IPS-18a (cell line): ENCODE results near the gene BLTP3A.
"Not testable (repeated sequence)": the region's sequence is repeated elsewhere in the genome, so short reads cannot be mapped to it uniquely, and the experiment has no call there.

ENCODE experiments used
- H3K27ac ChIP-seq: one replicate; pipeline ENCODE4 v1.5.1; 2013; ENCODE audit warnings: low read length
- H3K27me3 ChIP-seq: one replicate; pipeline ENCODE4 v1.6.1; 2013; ENCODE audit warnings: mild to moderate bottlenecking, low read length; ENCODE audit not compliant: control insufficient read depth, insufficient read depth
- H3K36me3 ChIP-seq: one replicate; pipeline ENCODE4 v1.6.1; 2013; ENCODE audit warnings: low read depth, low read length; ENCODE audit not compliant: control insufficient read depth
- H3K4me1 ChIP-seq: one replicate; pipeline ENCODE4 v1.6.1; 2013; ENCODE audit warnings: low read depth, low read length; ENCODE audit not compliant: control insufficient read depth
- H3K4me3 ChIP-seq: one replicate; pipeline ENCODE4 v1.5.1; 2013; ENCODE audit warnings: low read length
- H3K9ac ChIP-seq: one replicate; pipeline ENCODE4 v1.6.1; 2013; ENCODE audit warnings: mild to moderate bottlenecking, low read length, moderate library complexity
- H3K9me3 ChIP-seq: one replicate; pipeline ENCODE4 v1.6.1; 2013; ENCODE audit warnings: low read depth, low read length; ENCODE audit not compliant: control insufficient read depth

The BLTP3A gene

DNA sequence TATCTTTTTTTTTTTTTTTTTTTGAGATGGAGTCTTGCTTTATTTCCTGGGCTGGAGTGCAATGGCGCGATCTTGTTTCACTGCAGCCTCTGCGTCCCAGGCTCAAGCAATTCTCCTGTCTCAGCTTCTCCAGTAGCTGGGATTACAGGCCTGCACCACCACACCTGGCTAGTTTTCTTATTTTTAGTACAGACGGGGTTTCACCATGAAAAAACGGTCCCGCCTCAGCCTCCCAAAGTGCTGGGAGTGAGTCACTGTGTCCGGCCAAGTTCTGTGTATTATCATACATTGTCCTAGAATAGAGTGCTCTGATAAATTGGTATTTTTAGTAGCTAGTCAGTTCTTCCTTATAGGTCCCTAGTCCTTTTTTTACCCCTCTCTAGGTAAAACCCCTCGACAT lies 31.8 kb upstream of the BLTP3A start:
- Histone ChIP-seq H3K9me3 (no peaks in the 10 kb centered on the region), H3K9ac (no peak overlapping the region), H3K27ac (no peak overlapping the region), H3K27me3 (no peaks in the 10 kb centered on the region), H3K4me3 (no peak overlapping the region), H3K4me1 (no peaks in the 10 kb centered on the region), H3K36me3 (peaks cover 22% of the 10 kb centered on the region)

DNA sequence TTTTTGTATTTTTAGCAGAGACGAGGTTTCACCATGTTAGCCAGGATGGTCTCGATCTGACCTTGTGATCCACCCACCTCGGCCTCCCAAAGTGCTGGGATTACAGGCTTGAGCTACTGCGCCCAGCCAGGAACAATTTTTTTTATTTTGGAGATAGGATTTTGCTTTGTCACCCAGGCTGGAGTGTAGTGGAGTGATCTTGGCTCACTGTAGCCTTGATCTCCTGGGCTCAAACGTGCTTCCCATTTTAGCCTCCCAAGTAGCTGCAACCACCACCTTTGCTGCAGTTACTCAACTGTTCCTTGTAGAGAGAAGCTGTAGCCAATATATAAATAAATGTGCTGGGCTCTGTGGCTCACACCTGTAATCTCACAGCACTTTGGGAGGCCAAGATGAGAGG lies 30.2 kb upstream of the BLTP3A start:
- peaks cover 35% of the 10 kb centered on the region for H3K36me3 ChIP-seq
- H3K27me3 ChIP-seq, H3K9ac ChIP-seq, H3K9me3 ChIP-seq, H3K4me3 ChIP-seq, H3K27ac ChIP-seq, H3K4me1 ChIP-seq: not testable (repeated sequence)

DNA sequence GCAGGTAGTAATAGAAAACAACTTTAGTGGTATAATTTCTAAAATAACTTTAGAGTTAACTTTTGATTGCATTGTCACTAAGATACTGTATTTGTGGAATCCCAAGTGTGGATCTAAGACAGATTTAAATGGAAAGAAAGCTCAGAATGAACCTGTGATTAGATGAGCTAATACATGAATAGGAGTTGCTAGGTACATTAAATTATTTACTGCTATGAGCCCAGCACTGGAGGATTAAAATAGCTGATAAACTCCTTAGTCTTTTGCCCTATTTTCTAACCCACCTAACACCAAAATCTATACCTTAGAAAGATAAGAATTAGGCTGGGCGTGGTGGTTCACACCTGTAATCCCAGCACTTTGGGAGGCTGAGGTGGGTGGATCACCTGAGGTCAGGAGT lies 23.7 kb upstream of the BLTP3A start:
- Histone ChIP-seq H3K9ac (no peak overlapping the region), H3K9me3 (no peaks in the 10 kb centered on the region), H3K27me3 (no peaks in the 10 kb centered on the region), H3K4me3 (no peak overlapping the region), H3K27ac (no peak overlapping the region), H3K4me1 (no peaks in the 10 kb centered on the region), H3K36me3 (peaks cover 78% of the 10 kb centered on the region)

DNA sequence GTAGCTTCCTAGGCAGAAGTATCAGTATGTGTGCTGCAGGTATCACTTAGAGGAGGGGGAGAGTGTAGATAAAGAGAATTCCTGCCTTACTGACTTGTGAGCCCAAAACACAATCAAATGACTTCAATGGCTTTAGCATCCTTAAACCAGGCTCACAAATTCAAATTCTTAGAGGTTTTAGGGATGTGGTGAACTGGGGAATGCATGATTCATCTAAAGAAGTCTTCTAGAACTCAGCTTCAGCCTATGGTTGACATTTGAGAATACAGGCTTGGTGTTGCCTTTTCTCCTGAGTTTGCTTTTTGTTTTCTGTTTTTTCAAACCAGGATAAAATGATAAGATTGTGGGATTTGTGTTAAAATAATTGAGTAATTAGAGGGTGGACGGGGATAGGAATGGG lies 20.2 kb upstream of the BLTP3A start:
- no peaks in the 10 kb centered on the region for H3K4me1 ChIP-seq
- no peak overlapping the region for H3K9ac ChIP-seq
- peaks cover 75% of the 10 kb centered on the region for H3K36me3 ChIP-seq
- no peak overlapping the region for H3K27ac ChIP-seq
- H3K4me3 ChIP-seq = no peak overlapping the region
- H3K9me3 ChIP-seq = no peaks in the 10 kb centered on the region
- no peaks in the 10 kb centered on the region for H3K27me3 ChIP-seq

DNA sequence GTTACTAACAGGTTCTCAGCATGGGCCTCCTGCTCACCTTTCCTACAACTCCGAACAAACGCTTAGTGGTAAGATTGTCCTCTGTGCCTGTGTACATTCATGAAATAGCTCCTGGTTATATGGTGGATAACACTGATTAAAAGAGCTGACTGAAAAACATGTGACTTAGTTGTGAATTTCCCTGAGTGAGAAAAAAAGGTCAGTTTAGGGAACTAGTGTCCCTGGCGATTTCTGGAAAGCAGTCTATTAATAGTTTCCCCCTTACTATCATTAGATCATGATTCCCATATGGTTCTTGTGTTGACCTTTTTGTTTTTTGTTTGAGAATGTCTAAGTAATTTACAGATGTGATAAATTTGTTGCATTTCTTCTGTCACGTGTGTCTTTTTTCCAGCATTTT lies 18.9 kb upstream of the BLTP3A start:
- Histone ChIP-seq H3K4me3 (no peak overlapping the region), H3K27me3 (no peaks in the 10 kb centered on the region), H3K27ac (no peak overlapping the region), H3K9me3 (no peaks in the 10 kb centered on the region), H3K4me1 (no peaks in the 10 kb centered on the region), H3K36me3 (peaks cover 63% of the 10 kb centered on the region), H3K9ac (no peak overlapping the region)

DNA sequence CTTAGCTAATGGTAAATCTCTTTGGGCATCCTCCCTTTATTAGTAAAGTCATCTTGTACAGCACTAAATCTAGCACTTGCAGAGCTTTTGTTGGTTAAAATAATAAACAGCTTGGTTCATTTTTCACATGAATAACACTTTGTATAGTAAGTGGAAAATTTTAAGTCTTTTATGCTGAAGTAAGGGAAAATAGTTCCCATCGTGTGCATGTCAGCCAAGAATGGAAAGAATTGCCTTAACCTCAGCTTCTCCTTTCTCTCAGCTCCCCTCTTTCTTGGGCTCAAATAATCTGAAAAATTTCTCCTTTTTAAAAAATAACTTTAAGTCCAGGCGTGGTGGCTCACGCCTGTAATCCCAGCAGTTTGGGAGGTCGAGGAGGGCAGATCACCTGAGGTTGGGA lies 18.0 kb upstream of the BLTP3A start:
- Histone ChIP-seq H3K27me3 (no peaks in the 10 kb centered on the region), H3K9ac (no peak overlapping the region), H3K4me3 (no peak overlapping the region), H3K36me3 (peaks cover 53% of the 10 kb centered on the region), H3K9me3 (no peaks in the 10 kb centered on the region), H3K27ac (no peak overlapping the region), H3K4me1 (no peaks in the 10 kb centered on the region)

DNA sequence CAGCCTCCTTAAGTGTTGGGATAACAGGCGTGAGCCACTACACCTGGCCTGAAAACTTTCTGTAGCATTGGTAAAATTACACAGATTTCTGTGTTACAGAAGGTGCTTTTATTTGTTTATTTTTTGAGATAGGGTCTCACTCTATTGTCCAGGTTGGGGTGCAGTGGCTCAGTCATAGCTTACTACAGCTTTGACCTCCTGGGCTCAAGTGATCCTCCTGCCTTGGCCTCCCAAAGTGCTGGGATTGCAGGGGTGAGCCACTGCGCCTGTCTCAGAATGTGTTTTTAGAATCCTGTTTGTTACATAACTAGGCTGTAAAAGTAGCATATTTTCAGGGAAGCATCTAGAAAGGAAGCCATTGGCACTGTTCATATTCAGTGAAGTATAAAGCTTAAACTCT lies 16.9 kb upstream of the BLTP3A start:
- H3K27me3 ChIP-seq = no peaks in the 10 kb centered on the region
- H3K9me3 ChIP-seq = no peaks in the 10 kb centered on the region
- no peak overlapping the region for H3K4me3 ChIP-seq
- H3K36me3 ChIP-seq = peaks cover 44% of the 10 kb centered on the region
- H3K4me1 ChIP-seq = no peaks in the 10 kb centered on the region
- no peak overlapping the region for H3K9ac ChIP-seq
- H3K27ac ChIP-seq = no peak overlapping the region

DNA sequence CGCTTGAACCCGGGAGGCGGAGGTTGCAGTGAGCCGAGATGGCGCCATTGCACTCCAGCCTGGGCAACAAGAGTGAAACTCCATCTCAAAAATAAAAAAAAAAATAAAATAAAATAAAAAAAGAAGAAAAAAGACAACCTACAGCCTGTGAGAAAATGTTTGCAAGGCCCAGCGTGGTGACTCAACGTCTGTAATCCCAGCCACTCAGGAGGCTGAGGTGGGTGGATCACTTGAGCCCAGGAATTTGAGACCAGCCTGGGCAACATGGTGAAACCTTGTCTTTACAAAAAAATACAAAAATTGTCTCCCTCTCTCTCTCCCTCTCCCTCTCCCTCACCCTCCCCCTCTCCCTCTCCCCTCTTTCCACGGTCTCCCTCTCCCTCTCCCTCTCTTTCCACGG lies 6.5 kb upstream of the BLTP3A start:
- H3K27me3 ChIP-seq, H3K4me1 ChIP-seq, H3K9me3 ChIP-seq, H3K9ac ChIP-seq, H3K36me3 ChIP-seq, H3K27ac ChIP-seq, H3K4me3 ChIP-seq: not testable (repeated sequence)

DNA sequence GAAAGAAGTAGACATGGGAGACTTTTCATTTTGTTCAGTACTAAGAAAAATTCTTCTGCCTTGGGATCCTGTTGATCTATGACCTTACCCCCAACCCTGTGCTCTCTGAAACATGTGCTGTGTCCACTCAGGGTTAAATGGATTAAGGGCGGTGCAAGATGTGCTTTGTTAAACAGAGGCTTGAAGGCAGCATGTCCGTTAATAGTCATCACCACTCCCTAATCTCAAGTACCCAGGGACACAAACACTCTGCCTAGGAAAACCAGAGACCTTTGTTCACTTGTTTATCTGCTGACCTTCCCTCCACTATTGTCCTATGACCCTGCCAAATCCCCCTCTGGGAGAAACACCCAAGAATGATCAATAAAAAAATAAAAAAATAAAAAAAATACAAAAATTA lies 4.7 kb upstream of the BLTP3A start:
- H3K27me3 ChIP-seq, H3K27ac ChIP-seq, H3K36me3 ChIP-seq, H3K4me1 ChIP-seq, H3K9me3 ChIP-seq, H3K4me3 ChIP-seq, H3K9ac ChIP-seq: not testable (repeated sequence)

DNA sequence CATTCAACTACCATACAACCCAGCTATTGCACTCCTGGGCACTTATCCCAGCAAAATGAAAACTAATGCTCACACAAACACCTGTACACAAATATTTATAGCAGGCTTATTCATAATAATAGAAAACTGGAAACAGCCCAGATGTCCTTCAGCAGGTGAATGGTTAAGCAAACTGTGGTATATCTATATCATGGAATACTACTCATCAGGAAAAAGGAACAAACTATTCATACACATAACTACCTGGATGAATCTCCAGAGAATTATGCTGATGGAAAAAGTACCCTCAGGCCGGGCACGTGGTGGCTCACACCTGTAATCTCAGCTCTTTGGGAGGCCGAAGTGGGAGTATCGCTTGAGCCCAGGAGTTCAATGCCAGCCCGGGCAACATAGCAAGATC lies 3.8 kb upstream of the BLTP3A start:
- Histone ChIP-seq H3K4me3 (no peak overlapping the region), H3K27me3 (no peaks in the 10 kb centered on the region), H3K9ac (no peak overlapping the region), H3K9me3 (peaks cover 2% of the 10 kb centered on the region), H3K27ac (no peak overlapping the region), H3K36me3 (no peaks in the 10 kb centered on the region), H3K4me1 (peaks cover 8% of the 10 kb centered on the region)

DNA sequence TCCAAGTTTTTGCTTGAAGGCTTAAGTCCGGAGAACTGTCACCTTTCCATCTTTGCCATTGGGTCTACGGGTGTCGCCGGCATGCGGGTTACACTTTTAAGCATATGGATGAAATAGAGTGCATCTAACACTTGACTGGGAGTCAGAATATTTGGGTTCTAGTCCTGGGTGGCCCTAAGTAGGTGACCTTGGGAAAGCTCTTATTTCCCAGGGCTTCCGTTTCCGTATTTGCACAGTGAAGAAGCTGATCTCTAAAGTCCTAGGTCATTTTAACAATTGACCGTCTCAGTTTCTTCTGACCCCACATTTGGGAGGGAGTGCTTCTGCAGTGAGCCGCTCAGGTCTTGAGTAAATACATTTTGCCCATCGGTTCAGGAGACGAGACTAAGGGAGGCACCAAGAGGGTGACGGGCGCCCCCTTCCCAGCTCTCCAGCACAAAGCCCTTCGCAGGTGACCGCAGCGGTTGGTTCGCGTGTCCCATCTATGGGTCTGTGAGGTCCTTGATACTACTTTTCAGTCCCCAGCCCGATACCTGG lies 651 bp upstream of the BLTP3A start:
- H3K4me3 ChIP-seq = peak overlapping the region; percentile 99
- H3K9ac ChIP-seq = peak overlapping the region; percentile 80
- H3K27ac ChIP-seq = no peak overlapping the region
- peaks cover 11% of the 10 kb centered on the region for H3K4me1 ChIP-seq
- H3K27me3 ChIP-seq = no peaks in the 10 kb centered on the region
- no peaks in the 10 kb centered on the region for H3K36me3 ChIP-seq
- H3K9me3 ChIP-seq = peaks cover 2% of the 10 kb centered on the region

DNA sequence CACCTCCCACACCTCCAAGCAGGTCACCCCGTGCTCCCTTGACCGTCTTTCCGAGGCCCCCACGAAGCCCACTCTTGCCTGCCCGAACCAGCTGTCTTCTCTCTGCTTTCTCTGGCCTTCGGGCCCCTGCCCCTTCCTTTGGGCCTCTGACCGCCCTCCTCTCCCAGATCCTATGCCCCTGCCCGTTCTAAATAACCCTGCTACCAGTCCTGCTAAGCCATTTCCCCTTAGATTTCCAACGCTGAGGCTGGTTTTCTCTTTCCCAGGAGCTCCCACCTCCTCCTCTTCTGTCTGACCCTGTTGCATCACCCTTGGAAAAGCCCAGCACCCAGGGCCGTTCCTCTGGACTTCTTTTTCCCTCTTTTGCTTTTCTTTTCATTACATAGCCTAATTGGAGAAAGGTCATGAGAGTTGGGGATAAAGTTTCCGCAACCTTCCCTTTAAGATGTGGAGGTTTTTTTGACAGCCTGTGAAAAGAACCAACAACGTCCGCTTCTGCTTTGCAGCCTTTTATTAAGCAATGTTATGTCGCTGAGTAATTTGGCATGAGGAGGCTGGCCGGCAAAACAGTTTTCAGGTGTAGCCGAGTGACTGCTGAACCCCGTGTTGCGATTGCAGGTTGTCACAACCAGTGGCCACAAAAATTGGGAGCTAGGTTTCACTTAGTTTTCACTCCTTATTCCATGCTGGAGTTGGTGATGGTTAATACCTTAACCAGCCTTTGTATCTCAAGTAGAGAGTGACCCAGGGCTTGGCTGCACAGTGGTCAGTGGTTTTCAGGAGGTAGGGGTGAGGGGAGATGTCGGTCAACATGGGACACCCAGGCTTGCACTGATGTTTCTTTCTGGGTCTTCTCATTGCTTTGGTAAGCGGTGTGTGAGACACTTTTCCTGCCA lies 970 bp downstream of the BLTP3A start:
- Histone ChIP-seq H3K4me1 (peaks cover 11% of the 10 kb centered on the region), H3K27me3 (no peaks in the 10 kb centered on the region), H3K4me3 (peak overlapping the region; percentile 99), H3K9me3 (peaks cover 2% of the 10 kb centered on the region), H3K27ac (no peak overlapping the region), H3K36me3 (no peaks in the 10 kb centered on the region), H3K9ac (peak overlapping the region; percentile 80)
